Bone marrow (tissue), 2 donors: ENCODE data around the gene TBCE.

ENCODE experiments used
- DNase-seq, 2 donors: peaks; one replicate each; lab custom pipeline; 2025; lab: John Stamatoyannopoulos, UW

Gene TBCE

DNA sequence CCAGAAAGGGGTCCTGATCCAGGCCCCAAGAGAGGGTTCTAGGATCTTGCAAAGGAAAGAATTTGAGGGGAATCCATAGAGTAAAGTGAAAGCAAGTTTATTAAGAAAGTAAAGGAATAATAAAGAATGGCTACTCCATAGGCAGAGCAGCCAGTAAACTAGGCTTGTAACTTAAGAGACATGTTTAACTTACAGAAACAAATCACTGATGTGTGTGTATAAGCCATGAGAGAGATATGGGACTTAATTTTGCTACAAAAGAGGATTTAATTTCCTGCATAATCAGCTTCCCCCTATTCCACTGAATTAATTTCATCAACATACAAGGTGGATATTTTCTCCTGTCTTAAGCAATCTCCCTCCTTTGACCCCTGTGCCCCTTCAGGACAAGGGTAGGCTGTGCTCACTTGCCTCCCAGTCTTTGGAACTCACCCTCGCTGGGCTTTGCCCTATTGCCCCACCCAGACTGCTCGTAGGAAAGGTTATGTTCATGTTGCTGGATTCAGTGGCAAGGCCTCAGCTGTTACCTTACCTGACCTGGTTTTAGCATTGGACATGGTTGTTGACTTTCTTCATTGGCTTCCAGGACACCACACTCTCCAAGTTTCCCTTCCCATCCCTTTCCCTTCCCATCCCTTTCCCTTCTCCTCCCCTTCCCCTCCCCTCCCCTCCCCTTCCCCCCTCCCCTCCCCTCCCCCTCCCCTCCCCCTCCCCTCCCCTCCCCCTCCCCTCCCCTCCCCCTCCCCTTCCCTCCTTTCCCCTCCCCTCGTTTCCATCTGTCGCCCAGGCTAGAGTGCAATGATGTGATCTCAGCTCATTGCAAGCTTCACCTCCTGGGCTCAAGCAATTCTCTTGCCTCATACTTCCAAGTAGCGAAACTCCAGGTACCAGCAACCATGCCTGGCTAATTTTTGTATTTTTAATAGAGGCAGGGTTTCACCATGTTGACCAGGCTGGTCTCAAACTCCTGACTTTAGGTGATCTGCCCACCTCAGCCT, 44.6 kb downstream of the TBCE start:
- DNase-seq = no peak

- peak in 1 of 2 donors; percentile 66 for DNase-seq
Measured at GRCh38 chr1:235415008-235415904, 48.0 kb downstream of the TBCE start.

DNA sequence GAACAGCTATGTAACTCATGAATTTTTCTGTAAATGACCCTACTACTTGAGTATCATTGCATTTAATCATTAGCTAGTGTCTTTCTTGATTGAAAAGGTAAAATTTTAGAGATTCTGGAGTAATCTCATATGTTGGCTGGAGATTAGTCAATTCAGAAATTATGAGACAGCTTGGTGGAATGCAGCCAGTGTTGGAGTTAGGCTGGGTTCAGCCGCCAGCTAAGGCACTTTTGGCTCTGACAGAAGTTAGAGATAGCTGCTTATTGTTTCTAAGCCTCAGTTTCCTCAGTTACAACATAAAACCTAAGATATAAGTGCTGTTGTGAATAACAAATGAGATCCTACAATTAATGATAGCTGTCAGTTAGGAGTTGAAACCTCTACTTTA, 49.4 kb downstream of the TBCE start:
- no peak for DNase-seq

DNA sequence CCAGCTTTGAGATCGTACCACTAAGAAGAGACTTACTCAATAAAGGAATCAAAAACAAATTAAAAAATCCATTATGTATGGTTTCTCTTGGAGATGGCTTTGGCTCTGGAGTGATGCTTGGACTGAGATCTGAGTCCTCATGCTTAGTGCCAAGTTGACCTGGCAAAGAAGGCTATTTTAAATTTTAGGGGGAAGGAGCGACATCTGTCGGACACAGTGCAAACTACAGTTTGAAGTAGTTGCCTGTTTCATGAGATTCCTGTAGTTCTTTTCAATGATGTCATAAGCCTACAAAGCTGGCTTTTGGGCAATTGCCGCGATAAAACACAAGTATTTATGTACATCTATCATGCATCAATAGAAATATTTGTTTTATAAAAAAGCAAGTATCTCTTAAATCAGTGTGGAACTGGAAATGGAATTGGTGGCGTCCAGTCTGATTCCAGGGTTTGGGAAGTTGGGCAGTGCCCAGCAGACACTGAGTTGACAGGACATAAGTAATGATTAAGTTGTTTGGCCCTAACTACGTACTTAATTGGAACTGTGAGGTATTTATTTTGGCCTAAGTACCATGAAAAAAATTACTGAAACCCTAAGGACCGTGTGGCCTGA, 50.0 kb downstream of the TBCE start:
- peak; percentile 1 to 53 for DNase-seq

DNA sequence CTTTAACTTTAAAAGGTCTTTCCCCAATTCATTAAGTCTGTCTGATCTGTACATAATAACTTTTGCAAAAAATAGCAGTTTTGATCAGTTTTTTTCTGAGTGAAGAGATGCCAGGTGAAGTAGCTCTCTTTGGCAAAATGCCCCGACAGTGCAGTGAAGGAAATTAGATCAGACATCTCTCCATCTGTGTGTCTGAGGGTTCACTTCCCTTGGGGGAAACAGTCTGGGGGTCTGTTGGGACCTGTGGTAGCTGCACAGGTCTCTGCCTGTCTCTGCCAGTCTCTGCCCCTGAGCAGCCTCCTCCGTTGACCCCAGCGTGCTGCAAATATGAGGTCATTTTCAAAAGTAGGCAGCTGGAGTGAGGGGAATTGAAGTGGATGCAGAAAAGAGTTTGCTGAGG, 54.5 kb downstream of the TBCE start:
- DNase-seq = peak in 1 of 2 donors; percentile 17

DNA sequence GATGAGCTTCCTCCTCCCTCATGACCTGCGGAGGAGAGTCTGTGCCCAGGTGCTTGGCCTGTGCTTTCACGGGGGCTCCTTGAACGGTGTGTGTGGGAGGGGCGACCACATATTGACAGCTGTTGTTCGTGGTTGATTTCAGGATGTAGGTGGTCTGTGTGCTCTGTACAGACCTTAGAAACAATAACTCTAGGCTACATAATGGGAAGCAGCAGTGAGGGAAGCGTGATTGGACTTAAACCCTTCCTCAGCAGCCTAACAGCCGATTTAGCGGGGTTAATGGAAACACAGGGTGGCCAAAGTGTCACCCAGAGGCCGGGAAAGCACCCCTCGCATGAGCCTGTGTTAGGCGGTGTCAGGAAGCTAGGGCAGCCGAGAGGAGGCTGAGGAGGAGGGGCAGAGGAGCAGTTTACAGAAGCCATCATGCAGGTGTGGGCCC, 56.0 kb downstream of the TBCE start:
- no peak for DNase-seq

DNA sequence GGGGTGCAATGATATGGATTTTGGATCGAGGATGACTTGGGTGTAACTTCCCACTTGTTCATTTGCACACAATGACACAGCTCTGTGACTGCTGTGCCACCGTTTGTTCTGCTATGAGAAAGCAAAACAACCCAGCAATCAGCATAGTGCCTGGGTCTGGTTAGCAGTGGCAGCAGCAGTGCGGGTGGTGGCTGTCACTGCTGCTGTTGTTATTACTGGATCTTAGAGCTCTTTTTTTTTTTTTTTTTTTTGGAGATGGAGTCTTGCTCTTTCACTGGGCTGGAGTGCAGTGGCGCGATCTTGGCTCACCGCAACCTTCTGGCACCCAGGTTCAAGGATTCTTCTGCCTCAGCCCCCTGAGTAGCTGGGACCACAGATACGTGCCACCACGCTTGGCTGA, 56.9 kb downstream of the TBCE start:
- no peak for DNase-seq

GRCh38 chr1:235425357-235425756, 58.1 kb downstream of the TBCE start:
- no peak for DNase-seq

DNA sequence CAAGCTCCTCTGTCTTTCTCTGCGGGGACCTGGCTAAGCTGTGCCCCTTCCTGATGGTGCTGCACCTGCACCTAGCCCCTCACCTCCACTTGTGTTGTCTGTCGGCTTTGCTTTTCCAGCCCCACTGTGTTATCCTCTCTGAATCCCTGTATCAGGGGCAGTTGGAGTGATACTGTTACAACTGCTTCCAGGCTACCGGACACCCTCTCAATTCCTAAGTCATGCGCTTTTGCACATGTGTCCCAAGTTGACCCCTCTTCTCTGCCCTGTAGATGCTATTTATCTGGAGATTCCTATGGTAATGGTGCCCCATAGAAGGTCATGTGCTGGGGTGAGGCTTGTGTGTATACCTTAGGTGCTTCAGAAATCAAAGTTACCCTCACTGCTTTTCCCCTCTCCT, 58.9 kb downstream of the TBCE start:
- no peak for DNase-seq

DNA sequence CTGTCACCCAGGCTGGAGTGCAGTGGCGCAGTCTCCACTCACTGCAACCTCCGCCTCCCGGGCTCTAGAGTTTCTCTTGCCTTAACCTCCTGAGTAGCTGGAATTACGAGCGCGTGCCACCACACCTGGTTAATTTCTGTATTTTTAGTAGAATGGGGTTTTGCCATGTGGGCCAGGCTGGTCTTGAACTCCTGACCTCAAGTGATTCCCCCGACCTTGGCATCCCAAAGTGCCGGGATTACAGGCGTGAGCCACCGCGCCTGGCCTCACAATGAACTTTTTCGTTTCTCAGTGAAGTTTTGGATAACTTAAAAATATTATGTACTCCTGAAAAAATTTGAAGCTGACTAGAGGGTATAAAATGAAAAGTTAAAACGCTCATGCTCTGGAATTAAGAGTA, 59.5 kb downstream of the TBCE start:
- DNase-seq = no peak

GRCh38 chr1:235427447-235427846, 60.2 kb downstream of the TBCE start:
- DNase-seq = no peak

- DNase-seq = no peak
Measured at GRCh38 chr1:235429143-235429542, 61.9 kb downstream of the TBCE start.

GRCh38 chr1:235430991-235431390, 63.8 kb downstream of the TBCE start:
- DNase-seq = no peak

DNA sequence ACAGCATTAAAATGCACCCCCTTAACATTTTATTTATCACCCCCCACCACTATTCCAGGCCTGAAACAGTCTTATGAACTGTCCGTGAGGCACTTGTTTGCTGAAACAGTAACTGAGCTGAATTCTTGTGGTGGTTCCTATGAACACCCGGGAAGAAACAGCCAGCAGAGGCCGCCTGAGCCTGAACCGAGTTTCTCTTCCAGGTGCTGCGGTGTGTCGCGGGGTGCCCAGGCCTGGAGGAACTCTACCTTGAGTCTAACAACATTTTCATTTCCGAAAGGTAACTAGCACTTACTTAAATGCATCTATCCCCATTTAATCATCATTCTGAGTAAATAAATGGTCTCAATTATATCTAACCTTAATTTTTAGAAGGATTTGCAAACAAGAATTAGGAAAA, 66.8 kb downstream of the TBCE start:
- DNase-seq = no peak

DNA sequence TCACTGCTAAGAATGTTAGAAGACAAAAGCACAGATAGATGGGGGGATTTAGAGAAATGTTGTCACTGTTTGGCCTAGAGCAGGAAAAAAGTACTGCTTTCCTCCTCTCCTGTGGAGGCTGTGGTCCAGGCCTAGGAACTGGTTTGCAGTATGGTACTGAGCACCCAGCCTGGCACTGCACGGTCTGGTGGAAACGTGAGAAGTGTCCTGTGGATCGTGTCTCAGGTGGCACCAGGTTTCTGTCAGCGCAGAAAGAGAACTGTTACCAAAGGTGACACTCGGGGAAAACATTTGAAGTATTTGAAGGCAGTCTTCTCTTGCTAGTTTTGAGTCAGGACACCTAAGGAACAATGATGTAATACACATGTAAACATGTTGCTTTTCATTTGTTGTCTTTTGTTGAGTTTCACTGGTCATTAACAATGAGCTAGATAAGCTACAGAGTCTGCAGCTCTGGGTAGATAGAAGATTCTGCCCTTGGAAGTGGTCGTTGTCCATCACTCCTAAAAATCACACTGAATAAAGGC, 74.0 kb downstream of the TBCE start:
- DNase-seq = no peak

GRCh38 chr1:235442788-235443429, 75.7 kb downstream of the TBCE start:
- peak in 1 of 2 donors; percentile 35 for DNase-seq

- no peak for DNase-seq
Measured at GRCh38 chr1:235448616-235449015, 81.4 kb downstream of the TBCE start.

GRCh38 chr1:235450433-235450832, 83.2 kb downstream of the TBCE start:
- DNase-seq = no peak

GRCh38 chr1:235450886-235451483, 83.8 kb downstream of the TBCE start:
- DNase-seq = no peak

- no peak for DNase-seq
Measured at GRCh38 chr1:235454021-235454420, 86.8 kb downstream of the TBCE start.

GRCh38 chr1:235455097-235455496, 87.9 kb downstream of the TBCE start:
- no peak for DNase-seq
